Fibroblast of villous mesenchyme (primary cell): ENCODE measurements around the gene COMMD3. TPM values are rescaled to one million over a fixed set of nuclear protein-coding genes. Genes with fewer than 3 reads are reported as not detected.
"Not testable (repeated sequence)": the region's sequence is repeated elsewhere in the genome, so short reads cannot be mapped to it uniquely, and the experiment has no call there.

Source experiments
- DNase-seq: peaks from one replicate; pipeline ENCODE4 v3.0.0-alpha.2; 2010; ENCODE audit warnings: low read depth
- H3K4me3 ChIP-seq: 2 replicates; pipeline ENCODE4 v1.5.1; 2011; ENCODE audit warnings: low read depth, mild to moderate bottlenecking, low read length
- CTCF ChIP-seq: IDR thresholded peaks from 2 replicates; pipeline ENCODE4 v1.5.1; 2012; ENCODE audit warnings: low read depth, mild to moderate bottlenecking, low read length; ENCODE audit not compliant: insufficient read depth
- total RNA-seq: library from RNA; depleted of rRNA; stranded (reverse); fragments of >200 nt; gene quantifications from 2 replicates; pipeline ENCODE4 v1.2.3, GENCODE V29; 2012

COMMD3 gene
- total RNA-seq, 1 donor: 38.4 TPM

- no peak for DNase-seq
- no peak overlapping the region for H3K4me3 ChIP-seq
- no peak for TF ChIP-seq CTCF
Measured at GRCh38 chr10:22349755-22350154, 33.6 kb downstream of the COMMD3 start.

GRCh38 chr10:22351131-22351703 is 35.0 kb downstream of the COMMD3 start:
- TF ChIP-seq CTCF: no peak
- H3K4me3 ChIP-seq: no peak overlapping the region
- no peak for DNase-seq

- no peak overlapping the region for H3K4me3 ChIP-seq
- no peak for TF ChIP-seq CTCF
- no peak for DNase-seq
Measured at GRCh38 chr10:22356324-22356873, 40.2 kb downstream of the COMMD3 start.

- DNase-seq, H3K4me3 ChIP-seq: not testable (repeated sequence)
Measured at GRCh38 chr10:22357770-22358169, 41.6 kb downstream of the COMMD3 start.

GRCh38 chr10:22363305-22363704 is 47.1 kb downstream of the COMMD3 start:
- no peak overlapping the region for H3K4me3 ChIP-seq
- TF ChIP-seq CTCF: no peak
- no peak for DNase-seq

GRCh38 chr10:22364407-22365140 is 48.4 kb downstream of the COMMD3 start:
- no peak for TF ChIP-seq CTCF
- no peak overlapping the region for H3K4me3 ChIP-seq
- DNase-seq: no peak

- no peak overlapping the region for H3K4me3 ChIP-seq
- DNase-seq: no peak
- no peak for TF ChIP-seq CTCF
Measured at GRCh38 chr10:22365233-22365632, 49.0 kb downstream of the COMMD3 start.
